CD14-positive monocyte (primary cell): ENCODE measurements around the gene CACNA1D. TPM values are rescaled to one million over a fixed set of nuclear protein-coding genes. Genes with fewer than 3 reads are reported as not detected.

ENCODE experiments used
- DNase-seq, 3 donors: peaks; one replicate each; pipeline ENCODE4 v3.0.0-alpha.2; 2011 to 2022
- H2AFZ ChIP-seq: 2 replicates; pipeline ENCODE4 v1.6.0; 2012; ENCODE audit warnings: mild to moderate bottlenecking, low read depth, low read length, inconsistent platforms; ENCODE audit not compliant: insufficient read depth, poor library complexity, severe bottlenecking
- H3K27ac ChIP-seq, 2 donors: 1 replicate in 1 of 2; 2 replicates in 1 of 2; pipeline ENCODE4 v1.5.1; 2012 to 2013; ENCODE audit warnings: low read length in 2 of 2, control low read depth in 1 of 2, inconsistent platforms in 1 of 2, low read depth in 1 of 2, mild to moderate bottlenecking in 1 of 2
- H3K27me3 ChIP-seq, 2 donors: one replicate each; pipeline versions ENCODE4 v1.6.0 to v1.6.1; 2011 to 2013; ENCODE audit warnings: low read length in 2 of 2; ENCODE audit not compliant: control insufficient read depth in 2 of 2, insufficient read depth in 2 of 2
- H3K36me3 ChIP-seq, 2 donors: replicated peaks in 1 of 2; 1 replicate in 1 of 2; 2 replicates in 1 of 2; pipeline versions ENCODE4 v1.5.1 to v1.6.1; 2012 to 2013; ENCODE audit warnings: low read length in 2 of 2, control low read depth in 1 of 2, inconsistent platforms in 1 of 2, mild to moderate bottlenecking in 1 of 2; ENCODE audit not compliant: insufficient read depth in 2 of 2, control insufficient read depth in 1 of 2
- H3K4me1 ChIP-seq, 2 donors: 1 replicate in 1 of 2; 2 replicates in 1 of 2; pipeline versions ENCODE4 v1.5.1 to v1.6.1; 2012 to 2013; ENCODE audit warnings: low read length in 2 of 2, control low read depth in 1 of 2, inconsistent platforms in 1 of 2, mild to moderate bottlenecking in 1 of 2, moderate library complexity in 1 of 2; ENCODE audit not compliant: insufficient read depth in 2 of 2, control insufficient read depth in 1 of 2
- H3K4me2 ChIP-seq: replicated peaks from 2 replicates; pipeline ENCODE3; 2012; ENCODE audit warnings: low read length, moderate library complexity, mild to moderate bottlenecking; ENCODE audit not compliant: poor library complexity, severe bottlenecking; ENCODE audit errors: extremely low read depth
- H3K4me3 ChIP-seq, 3 experiments: fragments of 200-600 bp in 1 of 3; sonication (generic) in 1 of 3; replicated peaks in 1 of 3; 1 replicate in 2 of 3; 2 replicates in 1 of 3; pipeline ENCODE4 v1.5.1; 2011 to 2013; ENCODE audit warnings: low read length in 3 of 3, mild to moderate bottlenecking in 3 of 3, control low read depth in 2 of 3, low read depth in 2 of 3, inconsistent platforms in 1 of 3, moderate library complexity in 1 of 3
- H3K79me2 ChIP-seq: 2 replicates; pipeline ENCODE4 v1.6.0; 2012; ENCODE audit warnings: mild to moderate bottlenecking, control low read depth, inconsistent platforms, low read length, moderate library complexity; ENCODE audit not compliant: insufficient read depth
- H3K9ac ChIP-seq: 2 replicates; pipeline ENCODE4 v1.6.0; 2017; ENCODE audit warnings: low read length, mild to moderate bottlenecking; ENCODE audit not compliant: insufficient read depth, poor library complexity, severe bottlenecking
- H3K9me3 ChIP-seq, 2 donors: replicated peaks in 1 of 2; 1 replicate in 1 of 2; 2 replicates in 1 of 2; pipeline versions ENCODE4 v1.5.1 to v1.6.1; 2012 to 2013; ENCODE audit warnings: low read length in 2 of 2, control low read depth in 1 of 2; ENCODE audit not compliant: control insufficient read depth in 1 of 2, insufficient read depth in 1 of 2
- H4K20me1 ChIP-seq: 2 replicates; pipeline ENCODE4 v1.6.0; 2012; ENCODE audit warnings: mild to moderate bottlenecking, low read length, control low read depth, moderate library complexity; ENCODE audit not compliant: insufficient read depth
- H3K27ac Mint-ChIP-seq, 7 donors: one replicate each; pipeline ENCODE4 v1.8.0; 2020; ENCODE audit warnings: mild to moderate bottlenecking in 7 of 7, mixed read lengths in 7 of 7, moderate library complexity in 6 of 7, inconsistent platforms in 2 of 7
- H3K27me3 Mint-ChIP-seq, 3 donors: one replicate each; pipeline ENCODE4 v1.8.0; 2021 to 2022; ENCODE audit warnings: low read depth in 3 of 3, mild to moderate bottlenecking in 3 of 3, mixed read lengths in 3 of 3, moderate library complexity in 3 of 3, inconsistent platforms in 1 of 3
- H3K36me3 Mint-ChIP-seq, 2 donors: one replicate each; pipeline ENCODE4 v1.8.0; 2020; ENCODE audit warnings: mixed read lengths in 2 of 2, inconsistent platforms in 1 of 2, mild to moderate bottlenecking in 1 of 2
- H3K4me1 Mint-ChIP-seq: one replicate; pipeline ENCODE4 v1.8.0; 2020; ENCODE audit warnings: mild to moderate bottlenecking, mixed read lengths
- H3K4me3 Mint-ChIP-seq, 2 donors: one replicate each; pipeline ENCODE4 v1.8.0; 2020; ENCODE audit warnings: mild to moderate bottlenecking in 2 of 2, mixed read lengths in 2 of 2, moderate library complexity in 1 of 2
- H3K9me3 Mint-ChIP-seq, 7 donors: one replicate each; pipeline ENCODE4 v1.8.0; 2020 to 2022; ENCODE audit warnings: mixed read lengths in 7 of 7, mild to moderate bottlenecking in 6 of 7, moderate library complexity in 6 of 7, inconsistent platforms in 2 of 7
- CTCF ChIP-seq: fragments of 200-600 bp; IDR thresholded peaks from one replicate; pipeline ENCODE4 v1.8.0; 2022; ENCODE audit warnings: antibody characterized with exemption, mild to moderate bottlenecking
- WGBS: methylation state at CpG from one replicate; pipeline ENCODE4 v1.1.5; 2013; ENCODE audit warnings: missing lambda C conversion rate; ENCODE audit not compliant: insufficient coverage; 5-methylcytosine and 5-hydroxymethylcytosine counted together
- intact Hi-C, 2 donors: fragments of 100-400 bp; cut with micrococcal nuclease; formaldehyde crosslinking; loops; one replicate each; pipeline versions ENCODE4 v1.15.0 to v1.15.1; 2023
- polyA plus RNA-seq, 3 donors: library from polyadenylated mRNA; depleted of rRNA in 1 of 3; unstranded in 2 of 3; stranded (reverse) in 1 of 3; fragments of 300-500 nt in 2 of 3; fragments of >200 nt in 1 of 3; fragmentation: Illumina TruSeq in 2 of 3; gene quantifications; 1 replicate in 2 of 3; 2 replicates in 1 of 3; pipeline ENCODE4 v1.2.3, GENCODE V29; 2012 to 2021

The CACNA1D gene
- polyA plus RNA-seq, 3 donors, result 0.29 to 1.2 (median 0.98) TPM

DNA sequence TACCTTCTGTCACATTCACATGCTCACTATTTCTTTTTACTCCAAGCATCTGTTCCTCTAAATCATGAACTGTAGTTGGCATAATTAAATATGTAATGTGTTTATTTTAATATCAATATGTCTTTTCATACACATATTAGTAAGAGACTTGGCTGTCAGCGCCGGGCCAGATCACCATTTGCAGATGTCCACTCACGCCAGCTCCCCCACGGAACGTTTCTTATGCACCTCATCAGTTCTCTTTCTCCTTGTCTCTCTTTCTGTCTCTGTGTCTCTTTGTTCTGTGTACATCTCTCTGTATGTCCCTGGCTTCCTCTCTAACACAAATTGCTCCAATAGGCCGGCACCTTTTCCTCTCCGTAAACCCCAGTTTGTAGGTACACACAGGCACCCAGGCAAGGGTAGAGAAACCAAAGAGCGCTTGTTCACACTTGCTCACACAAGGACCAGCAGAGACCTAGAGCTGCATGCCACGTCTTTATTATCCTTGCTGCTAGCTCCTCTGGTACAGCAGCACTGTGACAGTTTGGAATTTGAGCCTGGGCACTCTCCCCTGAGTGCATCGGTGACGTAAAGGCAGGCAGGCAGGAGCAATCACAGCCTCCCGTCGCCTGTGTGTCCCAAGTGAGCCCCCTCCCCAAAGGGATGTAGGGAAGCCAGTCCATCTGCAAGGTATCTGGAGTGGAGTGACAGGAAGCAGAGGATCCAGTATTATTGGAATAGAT lies 40.4 kb downstream of the CACNA1D start:
- H3K36me3 Mint-ChIP-seq, result no peaks in the 10 kb centered on the region
- 90% methylated on average over 11 of the region's 13 CpGs for WGBS

DNA sequence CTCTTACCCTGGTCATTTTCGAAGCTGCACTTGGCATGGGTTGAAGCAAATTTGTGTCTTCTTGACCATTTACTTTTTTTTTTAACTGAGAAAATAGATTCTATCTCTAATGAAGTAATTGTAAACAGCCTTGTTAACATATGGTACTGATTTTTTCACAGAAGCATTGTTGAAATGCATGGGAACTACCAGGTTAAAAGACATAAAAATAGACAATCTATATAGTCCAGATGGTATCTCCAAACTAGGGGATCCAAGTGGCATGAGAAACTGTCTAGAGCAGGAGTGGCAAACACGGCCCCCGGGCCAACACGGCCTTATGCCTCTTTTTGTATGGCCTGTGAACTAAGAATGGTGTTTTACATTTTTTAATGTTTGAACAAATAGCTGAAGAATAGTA lies 41.9 kb downstream of the CACNA1D start:
- Histone ChIP-seq H3K36me3 (no peaks in the 10 kb centered on the region), H3K4me2 (no peak overlapping the region), H3K9me3 (no peaks in the 10 kb centered on the region), H2AFZ (no peak overlapping the region), H3K9ac (no peak overlapping the region), H3K4me3 (no peak overlapping the region), H3K79me2 (no peaks in the 10 kb centered on the region), H4K20me1 (no peaks in the 10 kb centered on the region), H3K27ac (no peak overlapping the region), H3K4me1 (no peaks in the 10 kb centered on the region), H3K27me3 (peaks cover 0 to 5% of the 10 kb centered on the region in 2 donors)
- Mint-ChIP-seq H3K4me1 (peaks cover 2% of the 10 kb centered on the region), H3K4me3 (no peak overlapping the region), H3K9me3 (peaks cover 0 to 2% (median 0%) of the 10 kb centered on the region in 7 donors), H3K27me3 (peaks cover 6 to 29% (median 14%) of the 10 kb centered on the region in 3 donors), H3K36me3 (no peaks in the 10 kb centered on the region), H3K27ac (no peak overlapping the region)
- DNase-seq, result no peak
- WGBS, result 95% methylated on average over 3 of the region's 4 CpGs
- intact Hi-C loops, result no loop called here
- no peak for TF ChIP-seq CTCF

More for the DNA sequence above, 40.4 kb downstream of the CACNA1D start:
- Histone ChIP-seq H2AFZ (no peak overlapping the region), H3K4me2 (no peak overlapping the region), H3K4me1 (no peaks in the 10 kb centered on the region), H3K9me3 (no peaks in the 10 kb centered on the region), H3K79me2 (no peaks in the 10 kb centered on the region), H3K27ac (no peak overlapping the region), H4K20me1 (no peaks in the 10 kb centered on the region), H3K27me3 (peaks cover 6 to 13% of the 10 kb centered on the region in 2 donors), H3K9ac (no peak overlapping the region), H3K4me3 (no peak overlapping the region), H3K36me3 (no peaks in the 10 kb centered on the region)
- no peak for TF ChIP-seq CTCF
- Mint-ChIP-seq H3K4me1 (peaks cover 2% of the 10 kb centered on the region), H3K9me3 (no peaks in the 10 kb centered on the region), H3K4me3 (no peak overlapping the region), H3K27me3 (peaks cover 7 to 35% (median 23%) of the 10 kb centered on the region in 3 donors), H3K27ac (no peak overlapping the region)
- no peak for DNase-seq
- intact Hi-C loops, result no loop called here
